Measurements from ENCODE around the gene GHRH.

GHRH gene

DNA sequence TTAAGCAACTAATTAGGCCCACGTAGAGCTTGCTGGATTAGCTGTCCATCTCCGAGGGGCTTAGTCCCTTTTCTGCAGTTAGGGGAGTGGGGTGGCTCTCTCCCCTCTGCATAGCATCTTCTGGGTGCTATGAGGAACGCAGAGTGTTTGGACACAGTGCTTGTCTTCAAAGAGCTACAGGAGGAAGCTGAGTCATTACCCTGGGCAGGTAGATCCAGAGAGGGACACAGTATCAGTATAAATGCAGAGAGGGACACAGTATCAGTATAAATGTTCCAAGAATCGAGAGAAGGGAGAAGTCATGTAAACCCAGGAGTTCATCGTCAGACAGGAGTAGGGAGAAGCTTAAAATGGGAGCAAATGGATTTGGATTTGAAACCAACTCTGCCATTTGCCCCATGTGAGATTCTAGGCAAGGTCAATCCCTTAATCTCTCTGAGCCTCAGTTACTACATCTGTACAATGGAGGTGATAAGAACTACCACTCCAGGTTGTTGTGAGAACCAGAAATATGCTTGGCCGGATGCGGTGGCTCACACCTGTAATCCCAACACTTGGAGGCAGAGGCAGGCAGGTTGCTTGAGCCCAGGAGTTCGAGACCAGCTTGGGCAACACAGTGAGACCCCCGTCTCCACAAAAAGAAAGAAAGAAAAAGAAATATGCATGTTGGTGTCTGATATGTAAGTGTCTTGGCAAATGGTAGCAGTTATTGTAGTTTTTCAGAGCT is 5.5 kb upstream of the GHRH start:
- DNase-seq (ENCODE audit: low read depth in 2 of 2), result no peak
- no peak overlapping the region for H3K4me3 ChIP-seq (replicated peaks in 1 of 2; ENCODE audit: low read depth in 2 of 2, low read length in 2 of 2)
- TF ChIP-seq, protein P1, sequence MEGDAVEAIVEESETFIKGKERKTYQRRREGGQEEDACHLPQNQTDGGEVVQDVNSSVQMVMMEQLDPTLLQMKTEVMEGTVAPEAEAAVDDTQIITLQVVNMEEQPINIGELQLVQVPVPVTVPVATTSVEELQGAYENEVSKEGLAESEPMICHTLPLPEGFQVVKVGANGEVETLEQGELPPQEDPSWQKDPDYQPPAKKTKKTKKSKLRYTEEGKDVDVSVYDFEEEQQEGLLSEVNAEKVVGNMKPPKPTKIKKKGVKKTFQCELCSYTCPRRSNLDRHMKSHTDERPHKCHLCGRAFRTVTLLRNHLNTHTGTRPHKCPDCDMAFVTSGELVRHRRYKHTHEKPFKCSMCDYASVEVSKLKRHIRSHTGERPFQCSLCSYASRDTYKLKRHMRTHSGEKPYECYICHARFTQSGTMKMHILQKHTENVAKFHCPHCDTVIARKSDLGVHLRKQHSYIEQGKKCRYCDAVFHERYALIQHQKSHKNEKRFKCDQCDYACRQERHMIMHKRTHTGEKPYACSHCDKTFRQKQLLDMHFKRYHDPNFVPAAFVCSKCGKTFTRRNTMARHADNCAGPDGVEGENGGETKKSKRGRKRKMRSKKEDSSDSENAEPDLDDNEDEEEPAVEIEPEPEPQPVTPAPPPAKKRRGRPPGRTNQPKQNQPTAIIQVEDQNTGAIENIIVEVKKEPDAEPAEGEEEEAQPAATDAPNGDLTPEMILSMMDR (IDR thresholded peaks at IDR 0.05; ENCODE audit: low read depth, low read length), result no peak

DNA sequence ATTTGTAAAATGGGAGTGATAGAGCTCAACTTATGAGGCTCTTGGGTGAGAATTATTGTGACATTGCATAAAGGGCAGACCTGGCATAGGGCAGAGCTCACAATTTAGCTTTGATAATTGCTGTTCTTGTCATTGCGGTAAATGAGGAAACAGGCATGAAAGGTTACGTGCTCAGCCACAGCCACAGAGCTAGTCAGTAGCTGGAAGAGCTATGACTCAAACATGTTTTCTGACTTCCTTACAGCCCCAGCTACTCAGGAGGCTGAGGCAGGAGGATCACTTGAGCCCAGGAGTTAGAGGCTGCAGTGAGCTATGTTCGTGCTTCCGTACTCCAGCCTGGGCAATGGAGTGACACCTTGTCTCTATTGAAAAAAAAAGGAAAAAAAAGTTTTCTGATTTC is 3.5 kb upstream of the GHRH start:
- H3K4me3 ChIP-seq (replicated peaks in 1 of 2; ENCODE audit: low read depth in 2 of 2, low read length in 2 of 2), result no peak overlapping the region
- TF ChIP-seq, protein P1 (IDR thresholded peaks at IDR 0.05; ENCODE audit: low read depth, low read length), result no peak
- DNase-seq (ENCODE audit: low read depth in 2 of 2), result no peak

DNA sequence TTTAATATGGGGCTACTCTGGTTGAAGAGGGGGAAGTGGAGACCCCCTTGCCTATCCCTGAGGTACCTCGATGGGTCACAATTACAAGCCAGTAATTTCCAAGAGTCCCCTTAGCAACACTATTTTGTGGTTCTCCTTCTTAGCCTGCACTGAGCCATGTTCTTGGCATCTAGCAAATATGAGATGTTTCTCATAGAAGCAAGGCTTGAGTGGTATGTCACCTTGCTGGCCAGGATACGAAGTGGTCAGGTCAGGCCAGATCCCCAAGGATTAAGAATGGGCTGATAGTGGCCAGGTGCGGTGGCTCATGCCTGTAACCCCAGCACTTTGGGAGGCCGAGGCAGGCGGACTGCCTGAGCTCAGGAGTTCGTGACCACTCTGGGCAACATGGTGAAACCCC is 2.1 kb upstream of the GHRH start:
- TF ChIP-seq, protein P1 (IDR thresholded peaks at IDR 0.05; ENCODE audit: low read depth, low read length), result no peak
- H3K4me3 ChIP-seq (replicated peaks in 1 of 2; ENCODE audit: low read depth in 2 of 2, low read length in 2 of 2), result no peak overlapping the region
- no peak for DNase-seq (ENCODE audit: low read depth in 2 of 2)

DNA sequence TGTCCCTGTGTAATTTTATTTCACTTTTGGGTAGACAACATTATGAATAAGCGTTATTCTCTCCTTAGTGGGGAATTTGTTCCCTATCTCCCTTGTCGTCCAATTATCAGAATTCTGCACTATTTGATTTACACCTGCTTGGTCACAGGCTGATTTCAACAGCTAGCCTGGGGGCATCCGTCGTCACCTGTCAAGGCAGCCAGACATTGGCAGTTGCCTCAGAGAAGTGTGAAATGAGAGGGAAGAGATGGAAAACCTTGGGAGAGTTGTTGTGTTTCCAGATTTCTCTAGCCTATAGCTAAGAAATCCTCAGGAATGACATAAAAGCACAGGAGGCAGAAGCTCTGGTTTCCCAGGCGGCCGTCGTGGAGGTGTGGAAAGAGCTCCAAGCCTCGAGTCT is 891 bp upstream of the GHRH start:
- TF ChIP-seq, protein P1 (IDR thresholded peaks at IDR 0.05; ENCODE audit: low read depth, low read length), result no peak
- no peak for DNase-seq (ENCODE audit: low read depth in 2 of 2)
- H3K4me3 ChIP-seq (replicated peaks in 1 of 2; ENCODE audit: low read depth in 2 of 2, low read length in 2 of 2), result no peak overlapping the region

DNA sequence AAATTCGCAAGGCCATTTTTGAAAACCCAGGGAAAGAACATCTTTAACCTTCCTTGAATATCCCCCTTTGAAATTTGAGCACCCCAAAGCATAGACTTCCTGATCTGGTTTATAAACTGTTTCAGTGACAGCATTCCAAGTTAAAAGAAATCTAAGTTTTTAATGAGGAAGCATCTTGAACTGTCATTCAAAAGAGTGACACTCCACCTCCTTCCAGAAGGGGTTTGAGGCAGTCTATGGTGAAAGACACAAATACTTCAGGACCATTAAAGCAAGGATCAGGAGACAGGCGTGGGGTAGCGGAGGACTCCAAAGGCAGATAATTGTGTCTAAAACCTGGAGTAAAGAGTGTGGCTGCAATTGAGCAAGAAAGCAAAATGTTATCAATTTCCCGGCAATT is 691 bp downstream of the GHRH start:
- no peak for DNase-seq (ENCODE audit: low read depth in 2 of 2)
- H3K4me3 ChIP-seq (replicated peaks in 1 of 2; ENCODE audit: low read depth in 2 of 2, low read length in 2 of 2), result no peak overlapping the region
- TF ChIP-seq, protein P1 (IDR thresholded peaks at IDR 0.05; ENCODE audit: low read depth, low read length), result no peak

DNA sequence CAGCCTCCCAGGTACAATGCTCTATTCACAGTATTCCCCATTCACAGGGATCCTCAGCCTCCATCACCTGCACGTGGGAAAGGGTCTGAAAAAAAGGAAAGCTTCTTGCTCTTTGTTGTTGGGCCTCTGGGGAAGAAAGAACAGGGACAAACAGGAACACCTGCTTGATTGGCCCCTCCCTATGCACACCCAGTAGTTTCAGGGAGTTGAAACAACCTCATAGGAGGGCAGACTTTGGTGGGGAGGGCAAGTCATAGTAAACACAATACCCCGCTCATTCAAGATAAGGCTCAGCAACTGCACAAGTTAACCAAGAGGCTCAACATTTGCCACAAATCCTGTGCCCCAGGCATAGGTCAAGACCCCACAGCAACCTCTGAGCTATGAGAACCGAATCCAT is 1.7 kb downstream of the GHRH start:
- TF ChIP-seq, protein P1 (IDR thresholded peaks at IDR 0.05; ENCODE audit: low read depth, low read length), result no peak
- no peak for DNase-seq (ENCODE audit: low read depth in 2 of 2)
- no peak overlapping the region for H3K4me3 ChIP-seq (replicated peaks in 1 of 2; ENCODE audit: low read depth in 2 of 2, low read length in 2 of 2)

DNA sequence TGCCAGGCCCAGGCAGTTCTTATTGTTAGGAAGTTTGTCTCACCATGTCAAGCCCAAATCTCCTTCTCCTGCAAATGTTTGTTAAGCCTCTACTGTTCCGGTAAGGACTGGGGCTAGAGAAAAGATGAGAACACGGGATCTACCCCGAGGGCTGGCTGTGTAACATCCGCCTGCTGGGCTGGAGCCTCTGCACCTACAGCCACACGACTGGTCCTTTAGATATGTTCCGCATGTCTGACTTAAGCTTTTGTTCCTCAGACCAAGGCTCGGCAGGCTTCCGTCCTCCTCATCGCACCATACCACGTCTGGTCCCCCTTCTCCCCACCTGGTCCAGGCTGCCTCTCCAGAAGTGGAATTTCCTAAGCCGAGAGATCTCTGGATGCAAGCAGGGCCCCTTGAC is 2.6 kb downstream of the GHRH start:
- TF ChIP-seq, protein P1 (IDR thresholded peaks at IDR 0.05; ENCODE audit: low read depth, low read length), result no peak
- no peak overlapping the region for H3K4me3 ChIP-seq (replicated peaks in 1 of 2; ENCODE audit: low read depth in 2 of 2, low read length in 2 of 2)
- DNase-seq (ENCODE audit: low read depth in 2 of 2), result no peak

All from cardiac fibroblast (primary cell).